ENCODE results near the gene METTL2A. TPM values are rescaled to one million over a fixed set of nuclear protein-coding genes. Genes with fewer than 3 reads are reported as not detected.
"Not testable (repeated sequence)": the region's sequence is repeated elsewhere in the genome, so short reads cannot be mapped to it uniquely, and the experiment has no call there.

Gene METTL2A
- total RNA-seq, 1 donor from 2014 or later: 21.3 TPM

DNA sequence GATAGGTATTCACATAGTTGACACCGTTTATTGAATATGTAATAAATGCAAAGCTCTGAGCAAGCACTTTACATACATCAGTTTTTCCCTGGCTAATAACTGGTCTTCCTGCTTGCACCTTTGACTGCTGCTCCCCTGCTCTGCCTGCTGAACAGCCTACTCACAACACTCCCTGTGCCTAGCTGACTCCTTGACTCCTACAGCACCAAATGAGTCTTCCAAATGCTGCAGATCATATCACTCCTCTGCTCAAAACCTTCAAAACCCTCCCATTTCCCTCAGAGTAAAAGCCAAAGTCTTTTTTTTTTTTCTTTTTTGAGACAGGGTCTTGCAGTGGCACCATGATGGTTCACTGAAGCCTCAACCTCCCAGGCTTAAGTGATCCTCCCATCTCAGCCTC, 24.8 kb upstream of the METTL2A start:
- FAIRE-seq: no peak
- no peaks in the 10 kb centered on the region for H3K27me3 ChIP-seq (ENCODE audit: control insufficient read depth, insufficient read depth, low read length)
- no peak overlapping the region for H3K4me3 ChIP-seq (ENCODE audit: low read depth, low read length)
- TF ChIP-seq, protein P1, sequence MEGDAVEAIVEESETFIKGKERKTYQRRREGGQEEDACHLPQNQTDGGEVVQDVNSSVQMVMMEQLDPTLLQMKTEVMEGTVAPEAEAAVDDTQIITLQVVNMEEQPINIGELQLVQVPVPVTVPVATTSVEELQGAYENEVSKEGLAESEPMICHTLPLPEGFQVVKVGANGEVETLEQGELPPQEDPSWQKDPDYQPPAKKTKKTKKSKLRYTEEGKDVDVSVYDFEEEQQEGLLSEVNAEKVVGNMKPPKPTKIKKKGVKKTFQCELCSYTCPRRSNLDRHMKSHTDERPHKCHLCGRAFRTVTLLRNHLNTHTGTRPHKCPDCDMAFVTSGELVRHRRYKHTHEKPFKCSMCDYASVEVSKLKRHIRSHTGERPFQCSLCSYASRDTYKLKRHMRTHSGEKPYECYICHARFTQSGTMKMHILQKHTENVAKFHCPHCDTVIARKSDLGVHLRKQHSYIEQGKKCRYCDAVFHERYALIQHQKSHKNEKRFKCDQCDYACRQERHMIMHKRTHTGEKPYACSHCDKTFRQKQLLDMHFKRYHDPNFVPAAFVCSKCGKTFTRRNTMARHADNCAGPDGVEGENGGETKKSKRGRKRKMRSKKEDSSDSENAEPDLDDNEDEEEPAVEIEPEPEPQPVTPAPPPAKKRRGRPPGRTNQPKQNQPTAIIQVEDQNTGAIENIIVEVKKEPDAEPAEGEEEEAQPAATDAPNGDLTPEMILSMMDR (IDR thresholded peaks at IDR 0.05; ENCODE audit: insufficient read depth, low read length, severe bottlenecking): no peak
- DNase-seq (ENCODE audit: low read depth): no peak
- no peaks in the 10 kb centered on the region for H3K36me3 ChIP-seq (ENCODE audit: control insufficient read depth, insufficient read depth, low read length)

DNA sequence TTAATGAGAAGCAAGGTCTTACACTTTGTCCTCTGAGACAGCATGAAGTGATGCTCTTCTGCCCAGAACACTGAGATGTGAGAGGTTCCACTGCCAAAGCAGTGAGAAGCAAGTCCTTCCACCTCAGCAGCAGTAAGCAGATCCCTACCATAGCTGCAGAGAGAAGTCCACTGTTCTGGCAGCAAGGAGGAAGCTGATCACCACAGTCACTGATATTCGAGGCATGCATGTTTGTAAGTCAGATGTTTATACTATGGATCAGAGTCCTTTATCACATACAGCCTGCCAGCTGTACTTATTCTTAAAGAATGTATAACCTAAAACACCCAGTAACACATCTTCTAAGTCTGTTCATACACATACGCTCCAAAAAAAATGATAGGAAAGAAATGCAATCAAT, 18.2 kb upstream of the METTL2A start:
- Histone ChIP-seq H3K27me3 (ENCODE audit: control insufficient read depth, insufficient read depth, low read length) (peaks cover 2% of the 10 kb centered on the region), H3K4me3 (ENCODE audit: low read depth, low read length) (no peak overlapping the region), H3K36me3 (ENCODE audit: control insufficient read depth, insufficient read depth, low read length) (no peaks in the 10 kb centered on the region)
- FAIRE-seq (peak; percentile 13), DNase-seq (ENCODE audit: low read depth) (no peak)
- TF ChIP-seq, protein P1 (IDR thresholded peaks at IDR 0.05; ENCODE audit: insufficient read depth, low read length, severe bottlenecking): no peak

DNA sequence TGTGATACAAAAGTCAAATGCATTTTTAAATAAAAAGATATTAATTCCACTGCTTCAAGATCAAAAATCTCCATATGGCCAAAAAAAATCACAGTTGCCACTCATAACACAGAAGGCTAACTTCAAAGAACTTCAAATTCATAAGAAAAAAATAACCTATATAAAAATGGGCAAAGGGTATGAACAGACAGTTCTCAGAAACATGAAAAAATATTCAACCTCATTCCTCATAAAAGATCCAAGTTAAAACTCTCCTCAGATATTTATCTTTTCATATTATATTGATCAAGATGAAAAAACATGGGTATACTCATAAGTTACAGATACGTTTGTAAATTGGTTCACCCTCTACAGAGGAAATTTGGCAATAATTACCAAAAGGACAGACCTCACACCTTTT, 10.6 kb upstream of the METTL2A start:
- not testable (repeated sequence) for H3K4me3 ChIP-seq (ENCODE audit: low read depth, low read length); DNase-seq (ENCODE audit: low read depth); H3K27me3 ChIP-seq (ENCODE audit: control insufficient read depth, insufficient read depth, low read length); FAIRE-seq; H3K36me3 ChIP-seq (ENCODE audit: control insufficient read depth, insufficient read depth, low read length)

DNA sequence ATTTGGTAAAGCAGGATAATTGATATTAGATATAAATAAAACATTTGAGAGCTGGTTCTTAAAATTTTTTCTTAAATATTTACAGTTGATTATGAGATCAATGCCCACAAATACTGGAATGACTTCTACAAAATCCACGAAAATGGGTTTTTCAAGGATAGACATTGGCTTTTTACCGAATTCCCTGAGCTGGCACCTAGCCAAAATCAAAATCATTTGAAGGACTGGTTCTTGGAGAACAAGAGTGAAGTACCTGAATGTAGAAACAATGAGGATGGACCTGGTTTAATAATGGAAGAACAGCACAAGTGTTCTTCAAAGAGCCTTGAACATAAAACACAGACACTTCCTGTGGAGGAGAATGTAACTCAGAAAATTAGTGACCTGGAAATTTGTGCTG, 2.5 kb downstream of the METTL2A start:
- DNase-seq (ENCODE audit: low read depth); FAIRE-seq; H3K4me3 ChIP-seq (ENCODE audit: low read depth, low read length); H3K27me3 ChIP-seq (ENCODE audit: control insufficient read depth, insufficient read depth, low read length); H3K36me3 ChIP-seq (ENCODE audit: control insufficient read depth, insufficient read depth, low read length): not testable (repeated sequence)

DNA sequence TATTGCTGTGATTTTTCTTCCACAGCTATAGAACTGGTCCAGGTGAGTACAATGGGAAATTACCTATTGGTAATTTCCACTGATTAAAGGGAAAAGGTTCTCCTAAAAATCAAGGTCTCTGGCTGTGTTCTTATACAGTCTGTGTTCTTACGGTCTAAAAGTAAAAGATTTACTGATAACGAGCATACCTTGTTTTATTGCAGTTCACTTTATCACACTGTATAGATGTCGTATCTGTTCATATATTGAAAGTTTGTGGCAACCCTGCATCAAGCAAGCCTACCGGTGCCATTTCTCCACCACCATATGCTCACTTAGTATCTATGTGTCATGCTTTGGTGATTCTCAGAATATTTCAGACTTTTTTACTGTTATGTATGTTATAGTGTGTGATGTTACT, 11.6 kb downstream of the METTL2A start:
- not testable (repeated sequence) for H3K36me3 ChIP-seq (ENCODE audit: control insufficient read depth, insufficient read depth, low read length); FAIRE-seq; H3K4me3 ChIP-seq (ENCODE audit: low read depth, low read length); DNase-seq (ENCODE audit: low read depth); H3K27me3 ChIP-seq (ENCODE audit: control insufficient read depth, insufficient read depth, low read length)

DNA sequence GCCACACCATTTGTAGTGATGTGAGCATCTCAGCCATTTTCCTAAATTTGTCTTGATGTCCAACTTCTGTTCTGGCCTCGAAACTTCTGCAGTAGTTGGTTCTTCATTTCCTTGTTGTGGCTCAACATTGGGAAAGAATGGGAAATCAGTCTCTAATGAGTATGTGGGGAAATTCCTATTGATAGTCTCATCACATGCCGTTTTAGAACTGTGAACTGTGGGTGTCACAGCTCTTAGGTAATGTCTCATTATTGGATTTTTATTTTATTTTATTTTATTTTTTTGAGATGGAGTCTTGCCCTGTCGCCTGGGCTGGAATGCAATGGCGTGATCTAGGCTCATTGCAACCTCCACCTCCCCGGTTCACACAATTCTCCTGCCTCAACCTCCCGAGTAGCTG, 17.5 kb downstream of the METTL2A start:
- H3K4me3 ChIP-seq (ENCODE audit: low read depth, low read length); H3K27me3 ChIP-seq (ENCODE audit: control insufficient read depth, insufficient read depth, low read length); DNase-seq (ENCODE audit: low read depth); H3K36me3 ChIP-seq (ENCODE audit: control insufficient read depth, insufficient read depth, low read length); FAIRE-seq: not testable (repeated sequence)

DNA sequence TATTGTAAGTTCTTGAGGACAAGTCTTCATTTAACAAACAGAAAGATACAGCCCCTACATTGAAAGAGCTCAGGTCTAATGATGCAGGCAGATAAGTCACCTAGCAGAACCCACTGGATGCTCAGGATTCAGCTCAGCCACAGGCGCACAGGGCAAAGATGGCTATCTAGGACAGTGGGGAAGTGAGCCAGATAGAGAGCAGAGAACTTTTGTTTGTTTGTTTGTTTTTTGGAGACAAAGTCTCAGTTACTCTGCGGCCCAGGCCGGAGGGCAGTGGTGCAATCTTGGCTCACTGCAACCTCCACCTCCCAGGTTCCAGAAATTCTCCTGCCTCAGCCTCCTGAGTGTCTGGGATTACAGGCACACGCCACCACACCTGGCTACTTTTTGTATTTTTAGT, 20.4 kb downstream of the METTL2A start:
- H3K36me3 ChIP-seq (ENCODE audit: control insufficient read depth, insufficient read depth, low read length): peaks cover 14% of the 10 kb centered on the region
- TF ChIP-seq, protein P1 (IDR thresholded peaks at IDR 0.05; ENCODE audit: insufficient read depth, low read length, severe bottlenecking): no peak
- no peak for FAIRE-seq

DNA sequence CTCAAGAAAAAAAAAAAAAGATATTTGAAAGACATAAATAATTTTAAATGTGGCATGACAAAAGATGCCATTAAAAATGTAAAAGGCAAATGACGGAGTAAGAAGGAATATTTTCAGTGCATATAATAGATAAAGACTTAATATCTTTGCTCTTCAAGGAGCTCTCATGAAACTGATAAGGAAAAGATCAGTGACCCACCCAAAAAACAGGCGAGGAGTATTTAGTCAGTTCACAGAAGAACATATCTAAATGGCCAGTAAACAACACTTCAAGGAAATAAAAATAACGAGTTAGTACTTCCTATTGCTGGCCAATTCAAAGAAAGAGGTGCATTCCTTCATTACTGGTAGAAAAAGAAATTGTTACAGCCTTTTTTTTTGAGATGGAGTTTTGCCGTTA, 22.1 kb downstream of the METTL2A start:
- not testable (repeated sequence) for FAIRE-seq; DNase-seq (ENCODE audit: low read depth); H3K27me3 ChIP-seq (ENCODE audit: control insufficient read depth, insufficient read depth, low read length); H3K4me3 ChIP-seq (ENCODE audit: low read depth, low read length)
- peaks cover 14% of the 10 kb centered on the region for H3K36me3 ChIP-seq (ENCODE audit: control insufficient read depth, insufficient read depth, low read length)

More for the DNA sequence above, 20.4 kb downstream of the METTL2A start:
- Histone ChIP-seq H3K27me3 (ENCODE audit: control insufficient read depth, insufficient read depth, low read length) (no peaks in the 10 kb centered on the region), H3K4me3 (ENCODE audit: low read depth, low read length) (no peak overlapping the region)
- no peak for DNase-seq (ENCODE audit: low read depth)

DNA sequence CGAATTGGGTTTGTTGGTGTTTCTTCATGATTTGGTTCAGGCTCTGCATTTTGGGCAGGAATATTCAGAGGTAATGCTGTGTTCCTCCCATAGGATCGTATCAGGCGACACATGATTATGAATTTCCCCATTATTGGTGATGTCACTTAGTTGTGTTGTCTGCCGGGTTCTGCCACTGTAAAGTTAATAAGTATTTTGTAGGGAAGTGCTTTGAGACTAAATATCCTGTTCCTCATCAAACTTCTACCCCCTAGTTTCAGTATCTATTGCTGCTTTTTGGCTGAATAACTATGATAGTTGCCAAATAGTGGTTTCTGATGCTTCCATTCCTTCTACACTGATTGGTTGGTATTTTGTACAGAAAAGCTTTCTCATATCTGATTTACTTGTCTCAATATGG, 28.5 kb downstream of the METTL2A start:
- FAIRE-seq; H3K36me3 ChIP-seq (ENCODE audit: control insufficient read depth, insufficient read depth, low read length); DNase-seq (ENCODE audit: low read depth); H3K4me3 ChIP-seq (ENCODE audit: low read depth, low read length); H3K27me3 ChIP-seq (ENCODE audit: control insufficient read depth, insufficient read depth, low read length): not testable (repeated sequence)

DNA sequence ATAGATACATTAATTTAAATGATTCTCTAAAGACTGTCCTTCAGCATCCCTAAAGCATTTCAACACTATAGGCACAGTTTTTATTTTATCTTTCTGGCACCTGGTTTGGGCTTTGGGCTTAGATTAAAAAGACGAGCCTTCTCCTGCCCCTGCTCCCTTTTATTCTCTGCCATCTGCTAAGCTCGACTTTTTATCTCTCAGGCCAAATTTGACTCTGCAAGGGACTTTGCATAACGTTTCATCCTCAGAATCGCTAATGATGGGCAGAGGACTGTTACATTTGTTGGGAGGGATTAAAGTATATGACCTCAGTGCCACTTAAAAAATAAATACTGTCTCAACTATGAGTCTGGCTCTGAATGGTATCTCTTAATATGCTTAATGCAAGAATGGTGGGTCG, 29.3 kb downstream of the METTL2A start:
- DNase-seq (ENCODE audit: low read depth); FAIRE-seq; H3K4me3 ChIP-seq (ENCODE audit: low read depth, low read length); H3K36me3 ChIP-seq (ENCODE audit: control insufficient read depth, insufficient read depth, low read length); H3K27me3 ChIP-seq (ENCODE audit: control insufficient read depth, insufficient read depth, low read length): not testable (repeated sequence)

DNA sequence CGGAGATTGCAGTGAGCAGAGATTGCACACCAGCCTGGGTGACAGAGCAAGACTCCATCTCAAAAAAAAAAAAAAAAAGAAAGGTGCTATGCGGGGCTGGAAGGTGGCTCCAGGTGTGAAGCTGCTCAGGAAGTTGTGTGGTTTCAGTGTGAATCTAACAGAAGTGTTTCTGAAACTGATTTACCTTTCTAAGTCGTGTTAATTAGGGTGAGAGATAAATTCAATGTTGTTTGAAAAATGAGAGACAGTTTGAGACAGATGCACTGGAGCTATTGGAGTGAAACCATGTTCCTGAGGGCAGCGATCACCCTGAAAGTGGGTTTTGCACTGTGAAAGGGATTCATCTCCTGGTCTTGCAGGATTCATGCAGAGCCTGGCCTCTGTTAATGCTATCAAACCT, 30.0 kb downstream of the METTL2A start:
- DNase-seq (ENCODE audit: low read depth); H3K36me3 ChIP-seq (ENCODE audit: control insufficient read depth, insufficient read depth, low read length); H3K27me3 ChIP-seq (ENCODE audit: control insufficient read depth, insufficient read depth, low read length); H3K4me3 ChIP-seq (ENCODE audit: low read depth, low read length); FAIRE-seq: not testable (repeated sequence)

DNA sequence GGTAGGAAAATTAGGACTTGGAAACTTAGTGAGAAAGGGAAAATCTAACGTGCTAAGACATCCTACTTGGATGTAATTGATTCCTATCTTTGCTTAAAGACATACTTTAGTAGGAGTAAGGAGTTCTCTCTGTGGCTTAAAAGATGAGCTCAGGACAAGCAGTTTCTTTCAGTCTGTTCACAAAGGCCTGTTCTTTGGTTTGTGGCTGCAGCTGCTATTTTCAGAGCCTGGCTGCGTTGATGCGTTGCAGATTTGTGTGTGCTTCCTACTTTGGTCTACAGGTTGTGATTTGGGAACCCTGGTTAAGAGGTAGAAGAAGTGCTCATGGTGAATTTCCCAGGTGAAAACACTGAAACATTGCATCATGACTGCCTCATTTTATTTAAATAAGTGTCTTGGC, 30.4 kb downstream of the METTL2A start:
- H3K36me3 ChIP-seq (ENCODE audit: control insufficient read depth, insufficient read depth, low read length); H3K4me3 ChIP-seq (ENCODE audit: low read depth, low read length); FAIRE-seq; H3K27me3 ChIP-seq (ENCODE audit: control insufficient read depth, insufficient read depth, low read length); DNase-seq (ENCODE audit: low read depth): not testable (repeated sequence)
